ENCODE data around the gene CAMKK2.

CAMKK2 gene

DNA sequence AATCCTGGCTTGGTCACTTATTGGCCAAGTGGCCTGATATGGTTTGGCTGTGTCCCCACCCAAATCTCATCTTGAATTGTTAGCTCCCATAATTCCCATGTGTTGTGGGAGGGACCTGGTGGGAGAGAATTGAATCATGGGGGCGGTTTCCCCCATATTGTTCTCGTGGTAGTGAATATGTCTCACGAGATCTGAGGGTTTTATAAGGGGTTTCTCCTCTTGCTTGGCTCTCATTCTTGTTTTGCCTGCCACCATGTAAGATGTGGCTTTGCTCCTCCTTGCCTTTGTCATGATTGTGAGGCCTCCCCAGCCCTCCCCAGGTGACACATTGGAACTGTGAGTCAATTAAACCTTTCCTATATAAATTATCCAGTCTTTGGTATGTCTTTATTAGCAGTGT, 105.4 kb downstream of the CAMKK2 start:
- no peak for DNase-seq (ENCODE audit: low spot score)

DNA sequence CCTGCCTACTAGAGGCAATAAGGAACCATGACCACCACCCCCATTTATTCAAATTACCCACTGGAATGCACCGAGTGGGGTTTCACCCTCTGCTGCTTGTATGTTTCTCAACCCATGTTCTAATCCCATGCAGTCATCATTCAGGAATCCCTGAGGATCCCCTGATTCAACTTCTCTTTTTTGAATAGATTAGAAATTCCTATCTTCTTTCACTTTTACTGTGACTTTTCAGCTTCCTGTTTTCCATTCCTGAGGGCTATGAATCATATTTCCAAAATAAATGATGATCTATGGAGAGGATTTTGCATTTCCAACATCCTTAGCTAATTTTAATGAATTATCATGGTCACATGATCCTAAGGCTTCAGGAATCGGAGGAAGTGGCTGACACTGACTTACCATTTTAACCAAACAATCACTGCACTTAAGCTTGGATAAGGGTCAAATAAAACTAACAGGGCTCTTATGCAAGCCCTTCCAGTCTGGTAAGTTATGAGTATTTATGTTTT, 105.9 kb downstream of the CAMKK2 start:
- no peak for DNase-seq (ENCODE audit: low spot score)

DNA sequence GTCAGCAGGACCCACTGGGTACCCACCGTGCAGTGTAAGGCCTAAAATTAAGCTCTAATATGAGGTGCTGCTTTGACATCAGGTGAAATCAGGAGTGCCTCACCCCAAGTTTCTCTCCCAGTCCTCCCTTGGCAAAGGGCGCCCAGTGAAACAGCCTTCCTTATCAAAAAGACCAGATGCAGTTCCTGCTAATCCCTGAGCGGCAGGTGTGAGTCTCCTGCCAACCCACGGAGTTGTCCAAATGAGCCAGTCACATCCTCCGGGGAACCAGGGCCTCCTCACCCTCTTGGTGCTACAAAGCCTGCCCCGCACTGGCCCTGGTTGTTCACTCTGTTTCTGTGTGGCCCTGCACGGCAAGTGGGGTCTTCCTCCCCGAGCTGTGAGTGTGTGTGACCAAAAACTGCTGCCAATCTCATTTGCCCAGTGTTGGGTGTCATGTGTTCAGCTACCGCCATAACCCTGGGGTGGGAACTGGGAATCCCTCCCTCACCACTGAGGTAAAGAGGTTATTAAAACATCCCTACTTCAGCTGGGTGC, 106.8 kb downstream of the CAMKK2 start:
- DNase-seq (ENCODE audit: low spot score), result no peak

- no peak for DNase-seq (ENCODE audit: low spot score)
These were observed 107.4 kb downstream of the CAMKK2 start for GRCh38 chr12:121189131-121189530.

- DNase-seq (ENCODE audit: low spot score), result no peak
These were observed 108.3 kb downstream of the CAMKK2 start for GRCh38 chr12:121188227-121188626.

All from CD4-positive, alpha-beta T cell treated with Interleukin-6 at 100 ng/mL for 8 hours (primary cell).